ENCODE data around the gene PPM1H. TPM values are rescaled to one million over a fixed set of nuclear protein-coding genes. Genes with fewer than 3 reads are reported as not detected.

The PPM1H gene
- total RNA-seq, 4 donors from 2014 or later, result 1.4 to 4.9 (median 2.4) TPM

DNA sequence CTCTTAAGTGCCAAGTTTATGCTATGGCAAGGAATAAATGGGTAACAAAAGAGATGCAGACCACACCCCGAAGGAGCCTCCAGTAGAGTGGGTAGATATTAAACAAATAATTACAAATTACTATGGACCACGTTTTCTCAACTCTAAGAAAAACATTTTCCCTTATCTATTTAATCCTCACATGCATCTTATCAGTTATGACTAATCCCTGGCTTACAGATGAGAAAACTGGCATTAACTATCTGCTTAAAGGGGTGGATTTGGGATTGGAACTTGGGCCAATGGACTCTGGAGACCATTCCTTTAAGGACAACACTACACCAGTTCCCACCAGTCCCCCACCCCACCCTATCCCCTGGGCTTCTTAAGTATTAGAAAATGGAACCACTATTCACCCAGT lies 26.3 kb downstream of the PPM1H start:
- ATAC-seq (ENCODE audit: low FRiP score) (no peak), DNase-seq (ENCODE audit: low spot score) (no peak)
- TF ChIP-seq, protein P1, sequence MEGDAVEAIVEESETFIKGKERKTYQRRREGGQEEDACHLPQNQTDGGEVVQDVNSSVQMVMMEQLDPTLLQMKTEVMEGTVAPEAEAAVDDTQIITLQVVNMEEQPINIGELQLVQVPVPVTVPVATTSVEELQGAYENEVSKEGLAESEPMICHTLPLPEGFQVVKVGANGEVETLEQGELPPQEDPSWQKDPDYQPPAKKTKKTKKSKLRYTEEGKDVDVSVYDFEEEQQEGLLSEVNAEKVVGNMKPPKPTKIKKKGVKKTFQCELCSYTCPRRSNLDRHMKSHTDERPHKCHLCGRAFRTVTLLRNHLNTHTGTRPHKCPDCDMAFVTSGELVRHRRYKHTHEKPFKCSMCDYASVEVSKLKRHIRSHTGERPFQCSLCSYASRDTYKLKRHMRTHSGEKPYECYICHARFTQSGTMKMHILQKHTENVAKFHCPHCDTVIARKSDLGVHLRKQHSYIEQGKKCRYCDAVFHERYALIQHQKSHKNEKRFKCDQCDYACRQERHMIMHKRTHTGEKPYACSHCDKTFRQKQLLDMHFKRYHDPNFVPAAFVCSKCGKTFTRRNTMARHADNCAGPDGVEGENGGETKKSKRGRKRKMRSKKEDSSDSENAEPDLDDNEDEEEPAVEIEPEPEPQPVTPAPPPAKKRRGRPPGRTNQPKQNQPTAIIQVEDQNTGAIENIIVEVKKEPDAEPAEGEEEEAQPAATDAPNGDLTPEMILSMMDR (IDR thresholded peaks at IDR 0.05), result no peak

DNA sequence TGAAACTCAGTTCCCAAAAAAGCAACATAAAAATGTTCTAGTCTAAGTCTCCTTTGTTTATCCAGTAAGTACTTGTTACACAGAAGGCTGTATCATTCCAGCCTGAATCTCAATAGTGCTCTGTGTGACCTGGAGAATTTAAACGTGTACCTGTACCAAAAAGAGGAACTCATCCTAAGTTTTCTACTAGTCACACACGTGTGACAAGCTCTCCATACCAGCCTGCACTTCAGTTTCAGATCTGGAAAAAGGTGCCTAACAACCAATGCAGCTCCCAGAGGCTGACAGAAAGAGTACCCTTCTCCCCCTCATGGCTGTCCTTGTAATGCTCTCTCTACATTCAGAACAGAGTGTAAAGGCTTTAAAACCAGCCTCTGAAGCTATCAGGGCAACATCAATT lies 27.4 kb downstream of the PPM1H start:
- TF ChIP-seq, protein P1 (IDR thresholded peaks at IDR 0.05), result no peak
- DNase-seq (ENCODE audit: low spot score) (no peak), ATAC-seq (ENCODE audit: low FRiP score) (no peak)

DNA sequence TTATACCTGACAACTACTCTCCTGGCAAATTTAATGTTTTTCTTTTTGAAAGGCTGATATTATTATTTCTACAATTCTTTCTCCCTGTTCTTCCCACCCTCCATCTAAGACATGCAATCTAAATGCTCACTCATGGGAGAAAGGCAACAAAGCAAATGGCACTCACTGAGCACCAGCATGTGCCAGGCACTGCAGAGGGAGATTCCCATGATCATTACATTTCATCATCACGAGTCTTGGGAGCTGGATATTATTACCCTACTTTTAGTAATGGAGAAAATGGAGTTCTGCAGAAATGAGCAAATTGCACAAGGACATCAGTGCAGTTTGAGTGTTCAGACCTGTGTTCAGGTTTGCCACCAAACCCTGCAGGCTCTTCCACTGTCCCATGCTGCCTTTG lies 27.9 kb downstream of the PPM1H start:
- TF ChIP-seq, protein P1 (IDR thresholded peaks at IDR 0.05), result no peak
- no peak for DNase-seq (ENCODE audit: low spot score)
- ATAC-seq (ENCODE audit: low FRiP score), result no peak

DNA sequence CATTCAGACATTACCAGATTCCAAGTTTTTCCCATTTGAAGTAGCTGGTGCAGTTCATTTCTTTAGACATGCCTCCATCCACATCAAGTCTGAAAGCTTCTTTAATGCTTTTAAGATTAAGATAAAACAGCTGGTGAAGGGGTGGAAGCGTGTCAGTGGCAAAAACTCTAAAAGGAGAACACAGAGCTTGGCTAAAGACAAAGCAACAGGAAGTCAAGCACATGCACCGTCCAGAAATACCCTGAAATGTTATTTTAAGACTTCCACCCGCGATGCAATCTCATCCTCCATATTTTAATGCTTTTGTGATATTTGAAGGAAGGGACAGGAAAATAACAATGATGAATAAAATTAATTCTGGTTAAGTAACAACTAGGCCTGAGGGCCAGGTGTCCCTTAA lies 31.8 kb downstream of the PPM1H start:
- DNase-seq (ENCODE audit: low spot score), result no peak
- no peak for ATAC-seq (ENCODE audit: low FRiP score)
- TF ChIP-seq, protein P1 (IDR thresholded peaks at IDR 0.05), result no peak

DNA sequence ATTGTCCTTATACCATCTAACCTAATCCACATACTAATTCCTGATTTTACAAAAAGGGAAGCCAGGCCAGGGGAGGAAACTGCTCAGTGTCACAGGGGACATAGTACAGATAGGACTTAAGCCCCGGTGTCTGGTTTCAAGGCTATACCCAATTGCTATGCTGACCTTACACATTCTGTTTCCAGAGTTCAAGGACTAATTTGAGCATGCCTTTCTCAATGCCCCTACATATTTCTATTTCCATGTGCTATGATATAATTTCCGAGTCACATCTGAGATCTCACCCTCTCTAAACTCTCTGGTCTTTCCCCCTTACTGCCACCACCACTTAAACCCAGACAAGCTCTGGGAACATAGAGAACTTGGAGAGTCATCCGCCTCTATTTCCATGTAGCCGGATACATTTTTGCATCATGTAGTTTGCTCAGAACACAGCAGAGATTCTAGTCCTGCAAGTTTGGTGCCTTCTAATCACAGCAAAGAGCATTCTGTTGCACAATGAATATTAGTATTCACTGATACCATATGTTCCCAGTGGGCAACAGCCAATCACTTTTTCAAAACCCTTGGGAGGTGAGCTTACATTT lies 34.2 kb downstream of the PPM1H start:
- ATAC-seq (ENCODE audit: low FRiP score), result no peak
- TF ChIP-seq, protein P1 (IDR thresholded peaks at IDR 0.05), result no peak

DNA sequence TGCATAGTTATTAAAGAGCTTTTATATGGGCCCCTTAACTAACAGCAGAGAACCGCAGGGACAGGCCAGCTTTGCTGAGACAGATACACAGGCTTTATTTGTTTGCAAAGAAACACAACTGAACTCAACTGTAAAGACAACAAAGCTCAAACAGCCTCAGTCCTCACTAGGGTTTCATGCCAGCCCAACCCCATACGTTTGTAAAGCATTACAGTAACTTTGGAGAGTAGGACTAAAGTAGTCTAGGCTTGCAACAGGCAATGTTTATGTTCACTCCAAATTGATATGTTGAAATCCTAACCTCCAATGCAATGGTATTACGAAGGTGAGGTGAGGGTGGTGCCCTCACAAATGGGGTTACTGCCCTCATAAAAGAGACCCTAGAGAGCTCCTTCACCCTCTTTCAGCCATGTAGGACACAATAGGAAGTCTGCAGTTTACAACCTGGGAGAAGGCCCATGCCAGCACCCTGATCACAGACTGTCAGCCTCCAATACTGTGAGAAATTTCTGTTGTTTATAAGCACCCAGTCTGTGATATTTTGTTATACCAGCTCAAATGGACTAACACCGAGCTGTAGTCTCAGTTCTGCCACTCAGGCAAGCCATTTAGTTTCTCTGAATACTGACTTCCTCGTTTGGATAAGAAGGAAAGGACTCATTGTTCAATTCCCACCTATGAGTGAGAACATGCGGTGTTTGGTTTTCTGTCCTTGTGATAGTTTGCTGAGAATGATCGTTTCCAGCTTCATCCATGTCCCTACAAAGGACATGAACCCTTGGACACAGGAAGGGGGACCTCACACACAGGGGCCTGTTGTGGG lies 35.2 kb downstream of the PPM1H start:
- no peak for ATAC-seq (ENCODE audit: low FRiP score)
- TF ChIP-seq, protein P1 (IDR thresholded peaks at IDR 0.05), result no peak
- no peak for DNase-seq (ENCODE audit: low spot score)

More for the DNA sequence above, 34.2 kb downstream of the PPM1H start:
- no peak for DNase-seq (ENCODE audit: low spot score)

DNA sequence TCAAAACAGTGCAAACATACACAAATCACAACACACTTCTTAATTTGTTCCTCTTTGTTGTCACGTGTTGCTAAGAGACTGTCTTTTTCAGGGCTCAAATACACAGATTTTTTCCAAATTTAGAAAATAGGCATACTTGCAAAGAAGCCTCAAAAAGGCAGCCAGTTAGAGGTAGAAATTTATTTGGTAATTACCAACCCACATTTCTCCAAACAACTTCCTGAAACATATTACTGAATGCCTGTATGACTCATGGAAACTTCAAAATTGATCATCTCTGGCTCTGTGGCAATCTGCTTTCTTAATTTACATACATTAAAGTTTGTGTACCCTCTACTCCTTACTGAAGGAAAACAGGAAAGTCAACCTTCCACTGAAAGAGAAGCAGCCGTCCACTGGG lies 36.4 kb downstream of the PPM1H start:
- ATAC-seq (ENCODE audit: low FRiP score) (no peak), DNase-seq (ENCODE audit: low spot score) (no peak)
- TF ChIP-seq, protein P1 (IDR thresholded peaks at IDR 0.05), result no peak

Data from omental fat pad (tissue), 4 donors.